ENCODE measurements around the gene RHNO1.

DNA sequence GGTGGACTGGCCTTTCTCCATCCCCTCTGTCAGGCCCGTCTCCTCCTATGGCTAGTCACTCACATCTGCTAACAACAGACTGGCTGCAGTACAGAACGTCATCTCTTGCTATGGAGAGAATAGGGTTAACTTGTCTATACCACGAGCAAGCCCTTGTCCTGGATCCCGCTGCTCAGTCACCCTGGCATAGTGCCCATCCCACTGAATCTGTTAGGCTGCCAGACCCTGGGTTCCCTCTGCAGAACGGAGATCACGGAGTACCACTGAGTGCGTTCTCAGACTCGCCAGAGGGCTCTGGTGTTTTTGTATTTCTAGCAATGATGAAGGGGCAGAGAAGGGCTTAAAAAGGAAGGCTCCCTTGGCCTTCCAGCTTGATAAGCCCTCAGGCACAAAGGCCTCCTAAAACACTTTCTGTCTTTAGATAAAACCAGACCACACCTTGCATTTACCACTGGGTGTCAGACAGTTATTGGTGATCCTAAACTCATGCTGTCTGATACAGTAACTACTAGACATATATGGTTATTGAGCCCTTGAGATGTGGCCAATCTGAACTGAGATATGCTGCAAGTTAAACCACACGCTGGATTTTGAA, 35.9 kb upstream of the RHNO1 start:
- TF ChIP-seq EZH2 (IDR thresholded peaks at IDR 0.05; ENCODE audit: borderline replicate concordance, low read depth, low read length, severe bottlenecking), result no peak
- no peak for TF ChIP-seq POLR2A (IDR thresholded peaks at IDR 0.05; ENCODE audit: low read depth, low read length)

All from endothelial cell of umbilical vein (primary cell).